H1 (cell line): ENCODE measurements around the gene CAMK2B.

Source experiments
- BACH1 ChIP-seq: IDR thresholded peaks from 2 replicates; pipeline ENCODE4 v1.6.1; 2012; ENCODE audit warnings: low read length, improper control_type of control experiment
- KDM5A ChIP-seq: fragments of 200-600 bp; IDR thresholded peaks from 2 replicates; pipeline ENCODE4 v1.7.1; 2012; ENCODE audit warnings: mild to moderate bottlenecking, low read length, inconsistent platforms, mixed read lengths
- POLR2A ChIP-seq, 2 experiments: IDR thresholded peaks; 1 replicate in 1 of 2; 2 replicates in 1 of 2; pipeline ENCODE4 v1.6.1; 2011; ENCODE audit warnings: low read depth in 2 of 2, low read length in 2 of 2, mild to moderate bottlenecking in 2 of 2; ENCODE audit errors: control extremely low read depth in 1 of 2

DNA sequence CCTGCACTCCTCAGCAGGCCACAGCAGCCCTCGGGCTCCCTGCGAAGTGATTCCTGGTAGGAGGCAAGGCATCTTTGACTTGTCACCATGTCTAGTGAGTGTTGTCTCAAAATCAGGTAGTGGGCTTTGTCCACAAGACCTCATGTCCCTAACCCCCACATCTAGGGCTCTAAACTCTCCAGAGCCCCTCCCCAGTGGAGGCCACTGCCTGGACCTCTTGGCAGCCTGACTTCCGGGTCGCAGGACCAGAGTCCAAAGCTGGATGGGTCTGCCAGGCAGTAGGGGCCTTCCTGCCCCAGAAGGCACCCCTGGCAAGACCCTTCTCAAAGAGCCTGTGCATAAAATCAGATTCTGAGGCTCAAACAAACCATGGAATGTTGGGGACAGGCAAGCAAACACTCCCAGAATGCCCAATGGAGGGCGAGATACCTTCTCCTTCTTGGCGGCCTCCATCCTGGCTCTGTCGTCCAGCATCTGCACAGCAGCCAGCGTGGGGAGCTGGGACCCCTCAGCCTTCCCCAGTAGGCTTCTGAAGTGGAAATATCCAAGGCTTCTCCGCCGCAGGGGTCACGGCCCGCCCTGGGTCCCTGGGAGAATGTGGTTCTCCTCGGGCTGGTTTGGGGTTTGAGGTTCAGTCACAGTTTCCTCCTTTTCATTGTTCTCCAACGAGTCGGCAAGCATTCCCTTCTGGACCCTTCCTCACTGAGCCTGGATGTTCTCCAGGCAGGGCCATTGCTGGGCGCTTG lies 136.7 kb downstream of the CAMK2B start:
- TF ChIP-seq POLR2A (IDR thresholded peaks at IDR 0.05; ENCODE audit: control extremely low read depth in 1 of 2, low read depth in 2 of 2, low read length in 2 of 2) (no peak), BACH1 (no peak), KDM5A (no peak)
